ENCODE data around the gene AKIRIN2. TPM values are rescaled to one million over a fixed set of nuclear protein-coding genes. Genes with fewer than 3 reads are reported as not detected.

Gene AKIRIN2
- total and polyA plus RNA-seq, 2 donors (not counting 1 experiment from before 2014, with no cell fraction given): 82.2 to 108 TPM

DNA sequence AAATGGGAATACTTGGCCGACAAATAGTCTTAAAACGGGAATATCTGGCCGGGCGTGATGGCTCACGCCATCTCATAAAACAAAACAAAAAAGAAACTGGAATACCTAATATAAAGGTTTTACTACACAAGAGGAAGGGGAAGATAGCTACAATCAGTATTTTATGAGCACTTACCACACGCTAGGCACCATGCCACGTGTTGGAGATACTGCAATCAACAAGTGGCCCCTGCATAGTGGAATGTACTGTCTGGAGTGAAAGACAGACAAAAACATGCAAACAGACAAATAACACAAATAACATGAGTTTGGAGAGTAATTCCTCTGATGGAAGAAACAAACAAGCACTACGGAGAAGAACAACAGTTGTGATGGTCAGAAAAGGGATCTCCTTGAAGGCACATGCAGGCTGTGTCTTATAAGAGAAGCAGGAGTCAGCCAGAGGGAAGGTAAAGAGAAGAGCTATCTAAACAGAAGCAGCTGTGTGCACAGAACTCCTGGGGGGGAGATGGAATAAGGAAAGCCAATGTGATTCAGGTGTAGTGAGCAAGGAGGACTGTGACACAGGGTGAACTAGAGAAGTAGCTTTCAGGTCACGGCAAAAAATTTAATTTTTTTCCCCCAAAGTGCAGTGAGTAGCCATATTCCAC lies 39.1 kb upstream of the AKIRIN2 start:
- no peaks in the 10 kb centered on the region for H4K20me1 ChIP-seq (ENCODE audit: control insufficient read depth, insufficient read depth, low read length, poor library complexity, severe bottlenecking)
- H3K4me1 ChIP-seq (ENCODE audit: control insufficient read depth in 2 of 2, insufficient read depth in 2 of 2, low read length in 2 of 2): peaks cover 14 to 21% of the 10 kb centered on the region in 2 donors
- H2AFZ ChIP-seq (ENCODE audit: insufficient read depth, low read depth, low read length, poor library complexity, severe bottlenecking): no peak overlapping the region
- Mint-ChIP-seq H3K27me3 (no peaks in the 10 kb centered on the region), H3K4me3 (peak overlapping the region; percentile 61), H3K27ac (peak overlapping the region; percentile 75), H3K9me3 (ENCODE audit: insufficient read depth) (peaks cover 6% of the 10 kb centered on the region), H3K4me1 (peaks cover 24% of the 10 kb centered on the region)
- no peaks in the 10 kb centered on the region for H3K36me3 ChIP-seq (replicated peaks in 1 of 2; ENCODE audit: control extremely low read depth in 1 of 2, control insufficient read depth in 1 of 2, extremely low read depth in 1 of 2, insufficient read depth in 2 of 2, low read length in 1 of 2)
- H3K9ac ChIP-seq (ENCODE audit: low read length): no peak overlapping the region
- ChIA-PET CTCF (interaction anchor here (1.3 to 1.5 kb wide), 2 partner anchors 13 to 497 kb away, joined by 3 read pairs; no protein-coding TSS in a partner anchor), POLR2A (interaction anchor here (1.4 kb wide), 1 partner anchor 16 kb away, joined by 4 read pairs; no protein-coding TSS in a partner anchor)
- H3K27me3 ChIP-seq (replicated peaks in 1 of 4; ENCODE audit: control extremely low read depth in 1 of 4, control insufficient read depth in 3 of 4, insufficient read depth in 4 of 4, low read length in 3 of 4): no peaks in the 10 kb centered on the region
- H3K4me3 ChIP-seq (ENCODE audit: control extremely low read depth in 1 of 5, extremely low read depth in 1 of 5, insufficient read depth in 1 of 5, low read depth in 2 of 5, low read length in 4 of 5): no peak overlapping the region
- H3K79me2 ChIP-seq (ENCODE audit: control insufficient read depth, insufficient read depth, low read length): no peaks in the 10 kb centered on the region
- DNase-seq (no peak), ATAC-seq (ENCODE audit: low read depth) (no peak)
- peaks cover 0 to 3% (median 2%) of the 10 kb centered on the region in 3 donors for H3K9me3 ChIP-seq (ENCODE audit: control extremely low read depth in 1 of 3, control insufficient read depth in 2 of 3, insufficient read depth in 1 of 3, low read length in 2 of 3)
- TF ChIP-seq CTCF (IDR thresholded peaks at IDR 0.05): no peak
- no peak overlapping the region for H3K4me2 ChIP-seq (replicated peaks; ENCODE audit: low read depth, low read length, poor library complexity, severe bottlenecking)
- intact Hi-C loops (cut with micrococcal nuclease): no loop called here
- 100% methylated on average over 1 of the region's 9 CpGs for WGBS (ENCODE audit: insufficient coverage)
- H3K27ac ChIP-seq (ENCODE audit: low read length in 2 of 2): no peak overlapping the region

GRCh38 chr6:87738744-87739143 lies 36.7 kb upstream of the AKIRIN2 start:
- Histone ChIP-seq H3K4me2 (replicated peaks; ENCODE audit: low read depth, low read length, poor library complexity, severe bottlenecking) (no peak overlapping the region), H2AFZ (ENCODE audit: insufficient read depth, low read depth, low read length, poor library complexity, severe bottlenecking) (no peak overlapping the region), H3K79me2 (ENCODE audit: control insufficient read depth, insufficient read depth, low read length) (no peaks in the 10 kb centered on the region), H3K36me3 (replicated peaks in 1 of 2; ENCODE audit: control extremely low read depth in 1 of 2, control insufficient read depth in 1 of 2, extremely low read depth in 1 of 2, insufficient read depth in 2 of 2, low read length in 1 of 2) (no peaks in the 10 kb centered on the region), H4K20me1 (ENCODE audit: control insufficient read depth, insufficient read depth, low read length, poor library complexity, severe bottlenecking) (no peaks in the 10 kb centered on the region), H3K27me3 (replicated peaks in 1 of 4; ENCODE audit: control extremely low read depth in 1 of 4, control insufficient read depth in 3 of 4, insufficient read depth in 4 of 4, low read length in 3 of 4) (no peaks in the 10 kb centered on the region), H3K9ac (ENCODE audit: low read length) (no peak overlapping the region), H3K4me1 (ENCODE audit: control insufficient read depth in 2 of 2, insufficient read depth in 2 of 2, low read length in 2 of 2) (peaks cover 14 to 21% of the 10 kb centered on the region in 2 donors), H3K9me3 (ENCODE audit: control extremely low read depth in 1 of 3, control insufficient read depth in 2 of 3, insufficient read depth in 1 of 3, low read length in 2 of 3) (peaks cover 0 to 3% (median 2%) of the 10 kb centered on the region in 3 donors), H3K27ac (ENCODE audit: low read length in 2 of 2) (no peak overlapping the region), H3K4me3 (ENCODE audit: control extremely low read depth in 1 of 5, extremely low read depth in 1 of 5, insufficient read depth in 1 of 5, low read depth in 2 of 5, low read length in 4 of 5) (no peak overlapping the region)
- WGBS (ENCODE audit: insufficient coverage): no CpG with 5 or more reads among the region's 4 CpGs
- POLR2A ChIA-PET: no interaction called here
- DNase-seq (no peak), ATAC-seq (ENCODE audit: low read depth) (no peak)
- H3K4me3 Mint-ChIP-seq: no peak overlapping the region
- H3K27me3 Mint-ChIP-seq: no peaks in the 10 kb centered on the region
- H3K4me1 Mint-ChIP-seq: peaks cover 24% of the 10 kb centered on the region
- peaks cover 6% of the 10 kb centered on the region for H3K9me3 Mint-ChIP-seq (ENCODE audit: insufficient read depth)
- intact Hi-C loops (cut with micrococcal nuclease): no loop called here
- CTCF ChIA-PET: no interaction called here
- TF ChIP-seq EZH2 (IDR thresholded peaks at IDR 0.05; ENCODE audit: borderline replicate concordance, insufficient read depth, low read depth, low read length, poor library complexity, severe bottlenecking): no peak
- TF ChIP-seq CTCF (IDR thresholded peaks at IDR 0.05): no peak
- peak overlapping the region; percentile 6 for H3K27ac Mint-ChIP-seq
